Sigmoid colon (tissue), 7 donors: Measurements from ENCODE around the gene COPZ1. TPM values are rescaled to one million over a fixed set of nuclear protein-coding genes. Genes with fewer than 3 reads are reported as not detected.
A peak's percentile ranks its signal among the peaks of the same experiment; 100 is the strongest.

Experiments used
- DNase-seq: peaks from one replicate; pipeline ENCODE4 v3.0.0-alpha.2; 2019
- H3K27ac ChIP-seq, 4 donors: fragments of 200-600 bp; sonication (generic); one replicate each; pipeline ENCODE4 v1.5.1; 2016 to 2019; ENCODE audit warnings: mild to moderate bottlenecking in 1 of 4
- H3K27me3 ChIP-seq, 3 donors: fragments of 200-600 bp; sonication (generic); one replicate each; pipeline ENCODE4 v1.5.1; 2019; ENCODE audit warnings: mild to moderate bottlenecking in 1 of 3
- H3K36me3 ChIP-seq, 4 donors: fragments of 200-600 bp; sonication (generic); one replicate each; pipeline ENCODE4 v1.5.1; 2016 to 2019
- H3K4me1 ChIP-seq, 4 donors: fragments of 200-600 bp; sonication (generic); one replicate each; pipeline ENCODE4 v1.5.1; 2017 to 2019
- H3K4me3 ChIP-seq, 4 donors: fragments of 200-600 bp; sonication (generic); one replicate each; pipeline ENCODE4 v1.5.1; 2017 to 2019; ENCODE audit warnings: mild to moderate bottlenecking in 2 of 4, moderate library complexity in 1 of 4
- H3K9me3 ChIP-seq, 4 donors: fragments of 200-600 bp in 3 of 4; sonication (generic) in 3 of 4; one replicate each; pipeline versions ENCODE4 v1.5.1 to v1.6.1; 2013 to 2019
- CTCF ChIP-seq, 4 experiments: fragments of 450-650 bp in 3 of 4; fragments of 200-600 bp in 1 of 4; IDR thresholded peaks; one replicate each; pipeline ENCODE4 v1.5.1; 2016 to 2019; ENCODE audit warnings: antibody characterized with exemption in 4 of 4, mild to moderate bottlenecking in 3 of 4, moderate library complexity in 2 of 4
- EP300 ChIP-seq, 4 donors: sonication (generic); formaldehyde crosslinking; IDR thresholded peaks; one replicate each; pipeline ENCODE4 v1.6.1; 2017; ENCODE audit warnings: antibody characterized with exemption in 4 of 4
- POLR2A ChIP-seq, 2 donors: fragments of 450-650 bp; IDR thresholded peaks; one replicate each; pipeline ENCODE4 v1.6.1; 2016; ENCODE audit warnings: antibody characterized with exemption in 2 of 2, mild to moderate bottlenecking in 2 of 2, moderate library complexity in 2 of 2
- POLR2AphosphoS5 ChIP-seq, 4 donors: sonication (generic); formaldehyde crosslinking; IDR thresholded peaks; one replicate each; pipeline ENCODE4 v1.6.1; 2017; ENCODE audit warnings: antibody characterized with exemption in 4 of 4
- whole genome bisulfite sequencing, 2 donors: extraction: QIAGEN DNeasy Blood & Tissue Kit; methylation state at CpG; one replicate each; pipeline ENCODE4 v1.1.7; 2013; 5-methylcytosine and 5-hydroxymethylcytosine counted together
- intact Hi-C: fragments of 100-400 bp; cut with DNase I; formaldehyde crosslinking; loops from one replicate; pipeline ENCODE4 v1.15.1; 2023
- polyA plus RNA-seq, 3 donors: library from polyadenylated mRNA; stranded (reverse); fragments of 200-250 nt; gene quantifications; one replicate each; pipeline ENCODE4 v1.2.3, GENCODE V29; 2013
- total RNA-seq, 4 donors: library from RNA; depleted of rRNA; stranded (reverse); fragments of >200 nt; gene quantifications; one replicate each; pipeline ENCODE4 v1.1.0, GENCODE V29; 2016
- donor health status: healthy with polysubstance abuse.
- donor health status: Bipolar disorder and iron deficiency.
- donor health status: healthy.

Gene COPZ1
- total and polyA plus RNA-seq, 7 donors = 39.6 to 155 (median 74.2) TPM

- peaks cover 0 to 9% (median 8%) of the 10 kb centered on the region in 4 donors for H3K4me1 ChIP-seq
- H3K4me3 ChIP-seq = no peak overlapping the region
- intact Hi-C loops = no loop called here
- no peak for DNase-seq
- H3K27me3 ChIP-seq = peaks cover 0 to 31% (median 12%) of the 10 kb centered on the region in 3 donors
- H3K27ac ChIP-seq = no peak overlapping the region
- H3K36me3 ChIP-seq = no peaks in the 10 kb centered on the region
- no peak for TF ChIP-seq POLR2AphosphoS5 (IDR thresholded peaks at IDR 0.05)
- no peak for TF ChIP-seq EP300 (IDR thresholded peaks at IDR 0.05)
- no peak for TF ChIP-seq POLR2A (IDR thresholded peaks at IDR 0.05)
- no peak for TF ChIP-seq CTCF (IDR thresholded peaks at IDR 0.05)
- 73 to 87% methylated on average over 5 of the region's 5 CpGs for WGBS, 2 donors
- H3K9me3 ChIP-seq = no peaks in the 10 kb centered on the region
Observed at GRCh38 chr12:54296393-54297099, 28.4 kb upstream of the COPZ1 start.

- H3K27ac ChIP-seq = no peak overlapping the region
- WGBS, 2 donors = 87 to 89% methylated on average over 5 of the region's 5 CpGs
- DNase-seq = no peak
Observed at GRCh38 chr12:54298904-54299303, 26.0 kb upstream of the COPZ1 start.

GRCh38 chr12:54299515-54300224, 25.3 kb upstream of the COPZ1 start:
- H3K4me3 ChIP-seq = no peak overlapping the region
- no peaks in the 10 kb centered on the region for H3K9me3 ChIP-seq
- 48 to 79% methylated on average over 8 of the region's 8 CpGs for WGBS, 2 donors
- no peaks in the 10 kb centered on the region for H3K36me3 ChIP-seq
- peaks cover 0 to 9% (median 8%) of the 10 kb centered on the region in 4 donors for H3K4me1 ChIP-seq
- no peak for DNase-seq
- TF ChIP-seq POLR2A (IDR thresholded peaks at IDR 0.05) (no peak), POLR2AphosphoS5 (IDR thresholded peaks at IDR 0.05) (no peak), CTCF (IDR thresholded peaks at IDR 0.05) (no peak), EP300 (IDR thresholded peaks at IDR 0.05) (no peak)
- H3K27ac ChIP-seq = no peak overlapping the region
- peaks cover 0 to 43% (median 17%) of the 10 kb centered on the region in 3 donors for H3K27me3 ChIP-seq
- intact Hi-C loops = no loop called here

More at GRCh38 chr12:54298904-54299303, 26.0 kb upstream of the COPZ1 start:
- H3K4me3 ChIP-seq = no peak overlapping the region
- intact Hi-C loops = no loop called here
- H3K36me3 ChIP-seq = no peaks in the 10 kb centered on the region
- peaks cover 0 to 35% (median 12%) of the 10 kb centered on the region in 3 donors for H3K27me3 ChIP-seq
- TF ChIP-seq POLR2AphosphoS5 (IDR thresholded peaks at IDR 0.05) = no peak
- no peak for TF ChIP-seq POLR2A (IDR thresholded peaks at IDR 0.05)
- TF ChIP-seq EP300 (IDR thresholded peaks at IDR 0.05) = no peak
- no peak for TF ChIP-seq CTCF (IDR thresholded peaks at IDR 0.05)
- H3K9me3 ChIP-seq = no peaks in the 10 kb centered on the region
- peaks cover 0 to 9% (median 8%) of the 10 kb centered on the region in 4 donors for H3K4me1 ChIP-seq

GRCh38 chr12:54300225-54300731, 24.7 kb upstream of the COPZ1 start:
- Histone ChIP-seq H3K27ac (no peak overlapping the region), H3K36me3 (no peaks in the 10 kb centered on the region), H3K9me3 (no peaks in the 10 kb centered on the region), H3K27me3 (peaks cover 0 to 43% (median 17%) of the 10 kb centered on the region in 3 donors), H3K4me1 (peaks cover 0 to 9% (median 8%) of the 10 kb centered on the region in 4 donors), H3K4me3 (peak overlapping the region in 2 of 4 donors; percentile 15 to 27)
- 27 to 44% methylated on average over 3 of the region's 3 CpGs for WGBS, 2 donors
- DNase-seq = no peak
- TF ChIP-seq EP300 (IDR thresholded peaks at IDR 0.05) (no peak), CTCF (IDR thresholded peaks at IDR 0.05) (no peak), POLR2AphosphoS5 (IDR thresholded peaks at IDR 0.05) (no peak), POLR2A (IDR thresholded peaks at IDR 0.05) (no peak)
- intact Hi-C loops = no loop called here
